BLaER1 treated with 17β-estradiol and CSF1 and Interleukin-3, amounts not matched to agents 10 nM and 100 nM (cell line): ENCODE data around the gene PSME4.
"Not testable (repeated sequence)": the region's sequence is repeated elsewhere in the genome, so short reads cannot be mapped to it uniquely, and the experiment has no call there.

Source experiments
- H3K27ac ChIP-seq, 11 experiments: shearing (Covaris generic); formaldehyde crosslinking; 2 replicates each; pipeline ENCODE4 v1.8.1; 2022
- H3K27me3 ChIP-seq, 11 experiments: shearing (Covaris generic); formaldehyde crosslinking; 2 replicates each; pipeline ENCODE4 v1.8.1; 2022
- H3K36me3 ChIP-seq, 11 experiments: shearing (Covaris generic); formaldehyde crosslinking; 2 replicates each; pipeline ENCODE4 v1.8.1; 2022
- H3K4me1 ChIP-seq, 10 experiments: shearing (Covaris generic); formaldehyde crosslinking; 2 replicates each; pipeline ENCODE4 v1.8.1; 2022
- H3K4me2 ChIP-seq, 11 experiments: shearing (Covaris generic); formaldehyde crosslinking; 2 replicates each; pipeline ENCODE4 v1.8.1; 2022
- H3K4me3 ChIP-seq, 10 experiments: shearing (Covaris generic); formaldehyde crosslinking; 2 replicates each; pipeline ENCODE4 v1.8.1; 2022
- H3K9ac ChIP-seq, 11 experiments: shearing (Covaris generic); formaldehyde crosslinking; 2 replicates each; pipeline ENCODE4 v1.8.1; 2022
- H3K9me3 ChIP-seq, 11 experiments: shearing (Covaris generic); formaldehyde crosslinking; replicated peaks in 1 of 11; 2 replicates each; pipeline ENCODE4 v1.8.1; 2022
- H4K20me1 ChIP-seq, 11 experiments: shearing (Covaris generic); formaldehyde crosslinking; 2 replicates each; pipeline ENCODE4 v1.8.1; 2022
- Cebpa-rat ChIP-seq, 11 experiments: shearing (Covaris generic); IDR thresholded peaks; 2 replicates each; pipeline ENCODE4 v1.8.1; 2022

PSME4 gene

DNA sequence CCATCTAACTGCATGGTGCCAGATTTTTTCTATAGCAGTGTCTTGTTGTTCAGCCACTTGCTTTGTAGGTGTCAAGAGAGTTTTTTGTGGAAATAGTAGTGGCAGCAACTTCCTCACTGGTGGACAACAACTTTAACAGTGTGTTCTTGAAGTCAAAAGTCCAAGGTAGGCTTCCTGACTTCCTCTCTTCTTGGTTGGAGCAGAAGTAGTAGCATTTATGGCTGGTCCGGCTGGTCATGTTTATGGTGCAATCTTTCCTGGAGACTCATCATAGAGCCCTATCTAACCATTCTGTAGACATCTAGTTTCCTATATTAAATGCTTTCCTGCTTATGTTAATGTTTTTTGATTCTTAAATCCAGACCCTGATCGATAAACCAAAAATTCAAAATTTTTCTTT lies 122.7 kb downstream of the PSME4 start:
- Histone ChIP-seq H3K4me3 (no peak overlapping the region), H3K9me3 (no peaks in the 10 kb centered on the region), H4K20me1 (peaks cover 0 to 4% (median 0%) of the 10 kb centered on the region in 11 experiments; a peak in 1 of 22 replicates), H3K4me1 (peaks cover 0 to 12% (median 8%) of the 10 kb centered on the region in 10 experiments; a peak in 9 of 20 replicates), H3K27me3 (no peaks in the 10 kb centered on the region), H3K27ac (no peak overlapping the region), H3K4me2 (no peak overlapping the region), H3K9ac (no peak overlapping the region), H3K36me3 (peaks cover 5 to 38% (median 8%) of the 10 kb centered on the region in 11 experiments; a peak in 16 of 22 replicates)
- TF ChIP-seq Cebpa-rat (IDR thresholded peaks at IDR 0.05): no peak

DNA sequence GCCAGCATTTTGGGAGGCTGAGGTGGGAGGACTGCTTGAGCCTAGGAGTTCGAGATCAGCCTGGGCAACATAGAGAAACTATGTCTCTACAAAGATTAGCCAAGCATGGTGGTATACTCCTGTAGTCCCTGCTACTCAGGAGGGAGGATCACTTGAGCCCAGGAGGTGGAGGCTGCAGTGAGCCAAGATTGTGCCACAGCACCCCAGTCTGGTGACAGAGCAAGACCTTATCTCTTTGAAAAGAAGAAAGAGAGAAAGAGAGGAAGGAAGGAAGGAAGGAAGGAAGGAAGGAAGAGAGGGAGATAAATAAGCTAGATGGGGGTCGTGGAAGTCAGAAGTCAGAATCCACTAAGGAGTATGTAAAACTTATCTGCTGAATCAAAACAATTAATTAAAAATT lies 127.2 kb downstream of the PSME4 start:
- H3K4me2 ChIP-seq: peak overlapping the region in 7 of 11 experiments; percentile 5 to 34 (median 22); a peak in 11 of 22 replicates
- H3K4me3 ChIP-seq: no peak overlapping the region
- no peak overlapping the region for H3K9ac ChIP-seq
- H4K20me1 ChIP-seq: no peaks in the 10 kb centered on the region
- H3K27me3 ChIP-seq: no peaks in the 10 kb centered on the region
- TF ChIP-seq Cebpa-rat (IDR thresholded peaks at IDR 0.05): no peak
- H3K9me3 ChIP-seq: peaks cover 0 to 16% (median 9%) of the 10 kb centered on the region in 11 experiments; a peak in 8 of 22 replicates
- H3K36me3 ChIP-seq: peaks cover 0 to 12% (median 0%) of the 10 kb centered on the region in 11 experiments; a peak in 3 of 22 replicates
- no peak overlapping the region; a peak in 2 of 22 replicates for H3K27ac ChIP-seq
- H3K4me1 ChIP-seq: peaks cover 0 to 12% (median 8%) of the 10 kb centered on the region in 10 experiments; a peak in 9 of 20 replicates

DNA sequence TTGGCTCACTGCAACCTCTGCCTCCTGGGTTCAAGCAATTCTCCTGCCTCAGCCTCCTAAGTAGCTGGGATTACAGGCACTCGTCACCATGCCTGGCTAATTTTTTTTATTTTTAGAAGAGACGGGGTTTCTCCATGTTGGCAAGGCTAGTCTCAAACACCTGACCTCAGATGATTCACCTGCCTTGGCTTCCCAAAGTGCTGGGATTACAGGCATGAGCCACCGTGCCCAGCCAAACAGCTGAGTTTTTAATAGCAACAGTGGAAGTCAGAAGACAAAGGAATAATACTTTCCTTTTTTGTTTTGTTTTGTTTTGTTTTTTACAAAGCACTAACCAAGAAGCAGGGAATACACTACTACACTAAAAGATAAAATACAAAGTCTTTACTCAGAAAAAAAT lies 127.9 kb downstream of the PSME4 start:
- H3K4me2 ChIP-seq: no peak overlapping the region
- peaks cover 0 to 5% (median 0%) of the 10 kb centered on the region in 11 experiments; a peak in 3 of 22 replicates for H3K36me3 ChIP-seq
- no peak for TF ChIP-seq Cebpa-rat (IDR thresholded peaks at IDR 0.05)
- H3K9ac ChIP-seq: no peak overlapping the region
- no peak overlapping the region for H3K4me3 ChIP-seq
- no peaks in the 10 kb centered on the region for H4K20me1 ChIP-seq
- no peaks in the 10 kb centered on the region for H3K27me3 ChIP-seq
- peaks cover 0 to 12% (median 8%) of the 10 kb centered on the region in 10 experiments; a peak in 9 of 20 replicates for H3K4me1 ChIP-seq
- H3K9me3 ChIP-seq: peaks cover 0 to 16% (median 9%) of the 10 kb centered on the region in 11 experiments; a peak in 8 of 22 replicates
- no peak overlapping the region for H3K27ac ChIP-seq

DNA sequence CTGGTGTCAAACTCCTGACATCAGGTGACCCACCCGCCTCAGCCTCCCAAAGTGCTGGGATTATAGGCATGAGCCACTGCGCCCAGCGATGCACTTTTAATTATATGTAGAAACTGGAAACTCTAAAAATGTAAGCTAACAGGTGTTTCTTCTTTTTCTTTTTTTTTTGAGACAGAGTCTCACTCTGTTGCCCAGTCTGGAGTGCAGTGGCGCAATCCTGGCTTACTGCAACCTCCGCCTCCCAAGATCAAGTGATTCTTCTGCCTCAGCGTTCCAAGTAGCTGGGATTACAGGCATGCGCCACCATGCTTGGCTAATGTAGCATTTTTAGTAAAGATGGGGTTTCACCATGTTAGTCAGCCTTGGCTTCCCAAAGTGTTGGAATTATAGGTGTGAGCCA lies 129.1 kb downstream of the PSME4 start:
- H3K27ac ChIP-seq, H3K4me3 ChIP-seq, H4K20me1 ChIP-seq, H3K9ac ChIP-seq, H3K27me3 ChIP-seq, H3K36me3 ChIP-seq, H3K4me2 ChIP-seq: not testable (repeated sequence)
- H3K9me3 ChIP-seq: peaks cover 0 to 16% (median 9%) of the 10 kb centered on the region in 11 experiments; a peak in 8 of 22 replicates
- H3K4me1 ChIP-seq: peaks cover 0 to 12% (median 9%) of the 10 kb centered on the region in 10 experiments; a peak in 13 of 20 replicates

DNA sequence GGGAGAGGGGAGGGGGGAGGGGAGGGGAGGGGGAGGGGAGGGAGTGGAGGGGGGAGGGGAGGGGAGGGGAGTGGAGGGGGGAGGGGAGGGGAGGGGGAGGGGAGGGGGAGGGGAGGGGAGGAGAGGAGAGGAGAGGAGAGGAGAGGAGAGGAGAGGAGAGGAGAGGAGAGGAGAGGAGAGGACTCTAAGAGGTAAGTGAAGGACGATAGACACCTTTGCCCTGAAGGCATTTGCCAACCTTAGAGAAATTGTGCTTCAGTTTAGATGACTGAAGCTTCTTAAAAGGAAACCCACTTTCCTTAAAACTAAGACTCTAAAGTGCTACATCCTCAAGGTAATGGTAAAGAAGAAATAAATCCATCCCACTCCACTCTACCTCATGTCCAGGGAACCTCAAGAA lies 130.2 kb downstream of the PSME4 start:
- Histone ChIP-seq H3K9me3 (peaks cover 0 to 16% (median 9%) of the 10 kb centered on the region in 11 experiments; a peak in 8 of 22 replicates), H4K20me1 (no peaks in the 10 kb centered on the region), H3K36me3 (peaks cover 0 to 6% (median 0%) of the 10 kb centered on the region in 11 experiments; a peak in 4 of 22 replicates), H3K4me3 (no peak overlapping the region), H3K4me2 (no peak overlapping the region), H3K27me3 (no peaks in the 10 kb centered on the region), H3K4me1 (peaks cover 0 to 12% (median 9%) of the 10 kb centered on the region in 10 experiments; a peak in 13 of 20 replicates), H3K27ac (no peak overlapping the region), H3K9ac (no peak overlapping the region)
- no peak for TF ChIP-seq Cebpa-rat (IDR thresholded peaks at IDR 0.05)

DNA sequence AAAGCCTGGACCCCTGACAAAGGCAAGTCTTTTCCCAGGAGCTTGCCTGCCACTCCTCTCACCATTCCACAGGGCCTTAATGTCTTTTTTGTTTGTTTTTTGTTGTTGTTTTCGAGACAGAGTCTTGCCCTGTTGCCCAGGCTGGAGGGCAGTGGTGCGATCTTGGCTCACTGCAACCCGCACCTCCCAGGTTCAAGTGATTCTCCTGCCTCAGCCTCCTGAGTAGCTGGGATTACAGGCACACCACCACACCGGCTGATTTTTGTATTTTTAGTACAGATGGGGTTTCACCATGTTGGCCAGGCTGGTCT lies 140.9 kb downstream of the PSME4 start:
- H3K9me3 ChIP-seq: not testable (repeated sequence)

DNA sequence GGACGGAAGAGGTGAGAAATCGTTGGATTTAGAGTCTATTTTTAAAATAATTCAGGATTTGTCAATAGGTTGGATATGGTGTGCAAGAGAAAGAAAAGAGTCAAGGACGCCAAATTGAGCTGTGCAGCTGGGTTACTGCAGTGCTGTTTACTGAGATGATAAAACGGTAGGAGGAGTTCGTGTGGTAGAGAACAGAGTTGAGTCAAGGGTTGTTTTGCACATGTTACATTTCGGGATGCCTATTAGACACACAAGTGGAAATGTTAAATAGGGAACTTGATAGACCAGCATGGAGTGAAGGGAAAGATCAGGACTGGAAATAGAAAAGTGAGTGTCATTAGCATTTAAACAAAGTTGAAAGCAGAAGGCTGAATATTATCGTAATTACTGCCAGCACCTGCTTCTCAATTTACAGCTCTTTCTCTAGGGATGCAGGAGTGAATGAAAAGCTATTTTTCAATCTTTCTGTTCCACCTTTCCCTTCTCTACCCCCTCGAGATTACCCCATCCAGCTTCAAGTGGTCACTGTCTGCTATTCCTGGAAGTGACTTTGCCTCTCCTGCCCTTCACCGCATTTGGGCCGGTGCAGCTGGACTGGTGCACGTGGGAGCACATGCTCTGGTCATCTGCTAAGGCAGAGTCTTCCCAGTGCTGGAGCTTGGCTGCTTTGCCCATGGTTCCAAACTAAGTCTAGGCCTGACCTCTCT lies 141.4 kb downstream of the PSME4 start:
- no peak overlapping the region for H3K27ac ChIP-seq
- no peak overlapping the region for H3K4me3 ChIP-seq
- H4K20me1 ChIP-seq: no peaks in the 10 kb centered on the region
- H3K4me1 ChIP-seq: no peaks in the 10 kb centered on the region
- H3K36me3 ChIP-seq: peaks cover 0 to 27% (median 12%) of the 10 kb centered on the region in 11 experiments; a peak in 10 of 22 replicates
- no peak overlapping the region for H3K9ac ChIP-seq
- TF ChIP-seq Cebpa-rat (IDR thresholded peaks at IDR 0.05): no peak
- peaks cover 0 to 3% (median 0%) of the 10 kb centered on the region in 11 experiments; a peak in 3 of 22 replicates for H3K9me3 ChIP-seq
- H3K4me2 ChIP-seq: no peak overlapping the region
- H3K27me3 ChIP-seq: no peaks in the 10 kb centered on the region

More for the DNA sequence above, 140.9 kb downstream of the PSME4 start:
- H3K4me2 ChIP-seq, H3K27me3 ChIP-seq, H4K20me1 ChIP-seq, H3K9ac ChIP-seq, H3K4me3 ChIP-seq, H3K4me1 ChIP-seq, H3K27ac ChIP-seq: not testable (repeated sequence)
- H3K36me3 ChIP-seq: peaks cover 0 to 31% (median 15%) of the 10 kb centered on the region in 11 experiments; a peak in 13 of 22 replicates

DNA sequence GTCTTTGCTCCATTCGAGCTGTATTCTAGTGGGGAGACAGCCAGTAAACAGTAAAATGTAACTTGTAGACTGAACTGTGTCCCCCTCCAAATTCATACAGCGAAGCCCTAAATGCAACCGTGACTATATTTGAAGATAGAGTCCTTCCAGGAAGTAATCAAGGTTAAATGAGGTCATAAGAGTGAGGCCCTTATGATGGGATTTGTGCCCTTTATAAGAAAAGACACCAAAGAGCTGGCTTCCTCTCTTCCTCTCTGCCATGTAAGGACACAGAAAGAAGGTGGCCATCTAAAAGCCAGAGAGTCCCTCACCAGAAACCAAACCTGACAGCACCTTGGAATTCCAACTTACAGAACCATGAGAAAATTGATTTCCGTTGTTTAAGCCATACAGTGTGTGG lies 142.5 kb downstream of the PSME4 start:
- Histone ChIP-seq H3K27me3 (no peaks in the 10 kb centered on the region), H3K4me2 (no peak overlapping the region), H3K9me3 (peaks cover 0 to 3% (median 0%) of the 10 kb centered on the region in 11 experiments; a peak in 2 of 22 replicates), H3K27ac (no peak overlapping the region), H4K20me1 (no peaks in the 10 kb centered on the region), H3K9ac (no peak overlapping the region), H3K36me3 (peaks cover 0 to 27% (median 9%) of the 10 kb centered on the region in 11 experiments; a peak in 8 of 22 replicates), H3K4me3 (no peak overlapping the region), H3K4me1 (no peaks in the 10 kb centered on the region)
- no peak for TF ChIP-seq Cebpa-rat (IDR thresholded peaks at IDR 0.05)

DNA sequence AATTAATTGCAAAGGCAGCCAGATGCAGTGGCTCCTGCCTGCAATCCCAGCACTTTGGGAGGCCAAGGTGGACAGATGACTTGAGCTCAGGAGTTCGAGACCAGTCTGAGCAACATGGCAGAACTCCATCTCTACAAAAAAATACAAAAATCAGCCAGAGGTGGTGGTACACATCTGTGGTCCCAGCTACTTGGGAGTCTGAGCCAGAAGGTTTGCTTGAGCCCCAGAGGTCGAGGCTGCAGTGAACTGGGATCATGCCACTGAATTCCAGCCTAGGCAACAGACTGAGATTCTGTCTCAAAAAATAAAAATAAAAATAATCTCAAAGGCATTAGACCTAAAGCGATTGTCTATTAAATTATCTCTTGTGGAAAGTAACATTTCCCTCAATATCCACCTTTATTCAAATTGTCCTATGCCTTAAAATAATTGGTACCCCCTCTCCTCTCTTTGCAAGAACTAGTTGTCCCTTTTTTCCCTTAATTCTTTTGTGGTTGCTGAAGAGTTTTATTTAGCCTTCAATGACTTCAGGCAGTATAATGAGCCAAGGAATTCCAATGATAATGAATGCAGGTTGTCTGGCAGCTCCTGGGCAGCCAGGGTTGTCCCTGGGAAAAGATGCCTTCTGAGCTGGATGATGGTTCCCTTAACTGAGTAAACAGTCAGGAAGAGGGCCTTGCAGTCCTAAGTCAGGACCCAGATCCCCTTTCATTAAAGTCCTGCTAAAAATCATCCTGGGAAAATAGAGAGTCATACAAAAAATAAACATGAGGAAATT lies 143.2 kb downstream of the PSME4 start:
- peaks cover 0 to 22% (median 7%) of the 10 kb centered on the region in 11 experiments; a peak in 9 of 22 replicates for H3K36me3 ChIP-seq
- no peak for TF ChIP-seq Cebpa-rat (IDR thresholded peaks at IDR 0.05)
- H3K9me3 ChIP-seq: peaks cover 0 to 3% (median 0%) of the 10 kb centered on the region in 11 experiments; a peak in 2 of 22 replicates
- H3K27ac ChIP-seq: no peak overlapping the region
- peaks cover 0 to 2% (median 0%) of the 10 kb centered on the region in 10 experiments; a peak in 1 of 20 replicates for H3K4me1 ChIP-seq
- no peak overlapping the region for H3K4me3 ChIP-seq
- H3K4me2 ChIP-seq: no peak overlapping the region
- H3K9ac ChIP-seq: no peak overlapping the region
- no peaks in the 10 kb centered on the region for H3K27me3 ChIP-seq
- no peaks in the 10 kb centered on the region for H4K20me1 ChIP-seq
